ENCODE results near the gene SCNN1A. TPM values are rescaled to one million over a fixed set of nuclear protein-coding genes. Genes with fewer than 3 reads are reported as not detected.

The SCNN1A gene
- total and polyA plus RNA-seq, 12 donors, result 0.11 to 38.0 (median 12.3) TPM

- no peaks in the 10 kb centered on the region for H3K27me3 ChIP-seq
- intact Hi-C loops (cut with DNase I), result no loop called here
- H3K4me1 ChIP-seq (replicated peaks in 1 of 2), result peaks cover 0 to 8% of the 10 kb centered on the region in 2 donors
- peak overlapping the region in 1 of 5 donors; percentile 6 for H3K27ac ChIP-seq
- no peaks in the 10 kb centered on the region for H3K36me3 ChIP-seq (replicated peaks in 1 of 2)
- no peaks in the 10 kb centered on the region for H3K9me3 ChIP-seq (replicated peaks in 1 of 3)
- WGBS, 4 donors, result 70 to 79% (median 76%) methylated on average over 11 of the region's 11 CpGs
- no peak for TF ChIP-seq CTCF (IDR thresholded peaks at IDR 0.05)
- no peak for TF ChIP-seq POLR2A (IDR thresholded peaks at IDR 0.05)
- no peak for DNase-seq
- H3K4me3 ChIP-seq, result no peak overlapping the region
These were observed 14.5 kb downstream of the SCNN1A start for GRCh38 chr12:6360578-6361490.

GRCh38 chr12:6360080-6360571 lies 15.2 kb downstream of the SCNN1A start:
- no peak for DNase-seq
- peaks cover 0 to 8% of the 10 kb centered on the region in 2 donors for H3K4me1 ChIP-seq (replicated peaks in 1 of 2)
- 78 to 92% (median 87%) methylated on average over 7 of the region's 7 CpGs for WGBS, 4 donors
- no peak for TF ChIP-seq CTCF (IDR thresholded peaks at IDR 0.05)
- TF ChIP-seq POLR2A (IDR thresholded peaks at IDR 0.05), result no peak
- intact Hi-C loops (cut with DNase I), result no loop called here
- H3K9me3 ChIP-seq (replicated peaks in 1 of 3), result no peaks in the 10 kb centered on the region
- no peaks in the 10 kb centered on the region for H3K36me3 ChIP-seq (replicated peaks in 1 of 2)
- no peak overlapping the region for H3K27ac ChIP-seq
- H3K27me3 ChIP-seq, result no peaks in the 10 kb centered on the region
- H3K4me3 ChIP-seq, result no peak overlapping the region

- intact Hi-C loops (cut with DNase I), result no loop called here
- no peaks in the 10 kb centered on the region for H3K36me3 ChIP-seq (replicated peaks in 1 of 2)
- no peak for DNase-seq
- TF ChIP-seq POLR2A (IDR thresholded peaks at IDR 0.05) (no peak), CTCF (IDR thresholded peaks at IDR 0.05) (no peak)
- no peaks in the 10 kb centered on the region for H3K9me3 ChIP-seq (replicated peaks in 1 of 3)
- H3K4me1 ChIP-seq (replicated peaks in 1 of 2), result peaks cover 0 to 3% of the 10 kb centered on the region in 2 donors
- H3K4me3 ChIP-seq, result no peak overlapping the region
- WGBS, 4 donors, result 52 to 65% (median 60%) methylated on average over 1 of the region's 1 CpG
- H3K27ac ChIP-seq, result no peak overlapping the region
- H3K27me3 ChIP-seq, result no peaks in the 10 kb centered on the region
These were observed 16.5 kb downstream of the SCNN1A start for GRCh38 chr12:6358881-6359280.

- H3K4me1 ChIP-seq (replicated peaks in 1 of 2), result peaks cover 0 to 11% of the 10 kb centered on the region in 2 donors
- no peak overlapping the region for H3K27ac ChIP-seq
- no peak for DNase-seq
- H3K4me3 ChIP-seq, result no peak overlapping the region
- H3K27me3 ChIP-seq, result no peaks in the 10 kb centered on the region
- whole genome bisulfite sequencing, 4 donors, result 78 to 91% (median 86%) methylated on average over 5 of the region's 5 CpGs
- intact Hi-C loops (cut with DNase I), result no loop called here
- no peaks in the 10 kb centered on the region for H3K36me3 ChIP-seq (replicated peaks in 1 of 2)
- TF ChIP-seq POLR2A (IDR thresholded peaks at IDR 0.05), result no peak
- TF ChIP-seq CTCF (IDR thresholded peaks at IDR 0.05), result no peak
- H3K9me3 ChIP-seq (replicated peaks in 1 of 3), result no peaks in the 10 kb centered on the region
These were observed 19.0 kb downstream of the SCNN1A start for GRCh38 chr12:6356374-6356820.

Data from adrenal gland (tissue), 12 donors.